CD4-positive, alpha-beta T cell treated with Interleukin-15 for 1 hour (primary cell): Measurements from ENCODE around the gene FAM216B.
"Not testable (repeated sequence)": the region's sequence is repeated elsewhere in the genome, so short reads cannot be mapped to it uniquely, and the experiment has no call there.

ENCODE experiments used
- DNase-seq: peaks from one replicate; pipeline ENCODE4 v3.0.0-alpha.2; 2020

The FAM216B gene

DNA sequence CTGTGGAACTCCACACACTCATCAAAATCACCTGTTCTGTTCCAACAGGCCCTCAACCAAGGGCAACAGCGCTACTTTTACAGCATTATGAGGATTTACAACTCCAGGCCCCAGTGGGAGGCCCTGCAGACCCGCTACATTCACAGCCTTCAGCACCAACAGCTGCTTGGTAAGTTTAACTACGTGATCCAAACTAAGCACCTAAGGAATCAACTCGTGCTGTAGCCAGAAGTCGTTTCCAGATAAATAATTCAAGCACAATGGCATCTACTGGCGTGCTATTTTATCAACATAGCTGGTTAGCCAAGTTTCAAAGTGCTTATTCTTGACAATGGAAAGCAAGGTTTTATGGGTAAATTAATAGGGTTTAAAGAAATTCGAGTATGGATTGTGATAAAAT, 5.3 kb downstream of the FAM216B start:
- no peak for DNase-seq

DNA sequence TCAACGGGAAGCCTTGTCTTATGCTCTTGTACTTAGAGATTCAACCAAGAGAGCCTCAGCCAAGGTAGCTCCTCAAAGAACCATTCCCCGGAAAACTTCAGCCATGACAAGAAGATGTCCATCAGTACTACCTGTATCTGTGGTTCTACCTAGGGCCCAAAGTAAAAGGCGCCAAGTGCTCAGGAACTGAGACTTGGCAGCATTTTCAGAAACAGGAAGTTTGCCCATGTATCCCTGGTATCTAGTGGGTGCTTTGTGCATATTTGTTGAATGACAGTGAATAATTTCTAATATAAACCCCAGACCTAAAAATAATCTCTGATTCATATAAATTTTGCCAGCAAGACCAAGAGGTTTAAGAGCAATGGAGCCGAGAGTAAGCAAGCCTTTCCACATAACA, 7.2 kb downstream of the FAM216B start:
- DNase-seq, result no peak

DNA sequence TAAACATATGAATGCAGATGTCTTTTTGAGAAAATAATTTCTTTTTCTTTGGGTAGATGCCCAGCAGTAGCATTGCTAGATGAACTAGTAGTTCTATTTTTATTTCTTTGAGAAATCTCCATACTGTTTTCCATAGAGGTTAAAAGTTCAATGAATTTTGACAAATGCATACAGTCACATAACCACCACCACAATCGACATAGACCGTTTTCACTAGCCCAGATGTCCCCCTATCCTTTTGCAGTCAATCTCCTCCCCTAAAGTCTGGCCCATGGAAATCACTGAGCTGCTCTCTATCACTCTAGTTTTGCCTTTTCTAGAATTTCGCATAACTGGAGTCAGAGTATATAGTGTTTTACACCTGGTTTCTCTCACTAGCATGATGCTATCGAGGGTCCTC, 10.8 kb downstream of the FAM216B start:
- DNase-seq, result no peak

DNA sequence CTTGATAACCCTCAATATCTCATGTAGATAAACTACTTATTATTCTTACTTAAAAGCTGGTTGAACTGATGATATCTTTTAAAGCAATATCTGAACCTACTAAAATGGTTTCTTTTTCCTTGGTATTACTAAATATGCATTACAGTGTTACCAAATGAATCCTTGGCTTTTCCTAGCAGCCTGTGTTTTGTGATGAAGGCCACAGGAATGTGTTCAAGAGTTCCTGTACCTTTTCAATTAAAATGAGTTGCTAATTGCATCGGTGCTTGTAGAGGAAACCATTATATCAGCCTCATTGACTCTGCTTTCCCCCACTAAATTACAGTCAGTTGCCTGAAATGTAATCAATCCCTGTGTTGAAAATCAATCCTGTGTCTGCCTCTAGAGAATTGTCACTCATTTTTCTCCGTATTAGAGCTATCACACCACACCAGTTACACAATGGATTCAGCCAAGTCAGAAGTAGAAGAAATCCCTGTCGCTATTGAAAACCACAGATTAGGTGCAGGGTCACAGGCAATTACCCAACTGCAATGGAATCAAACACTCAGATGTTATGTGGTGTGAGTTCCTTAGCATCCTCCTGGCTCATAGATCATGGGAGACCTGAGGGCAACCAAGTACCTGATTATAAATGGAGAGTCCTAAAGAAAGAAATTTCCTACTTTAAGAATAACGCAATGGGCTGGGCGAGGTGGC, 13.3 kb downstream of the FAM216B start:
- no peak for DNase-seq

DNA sequence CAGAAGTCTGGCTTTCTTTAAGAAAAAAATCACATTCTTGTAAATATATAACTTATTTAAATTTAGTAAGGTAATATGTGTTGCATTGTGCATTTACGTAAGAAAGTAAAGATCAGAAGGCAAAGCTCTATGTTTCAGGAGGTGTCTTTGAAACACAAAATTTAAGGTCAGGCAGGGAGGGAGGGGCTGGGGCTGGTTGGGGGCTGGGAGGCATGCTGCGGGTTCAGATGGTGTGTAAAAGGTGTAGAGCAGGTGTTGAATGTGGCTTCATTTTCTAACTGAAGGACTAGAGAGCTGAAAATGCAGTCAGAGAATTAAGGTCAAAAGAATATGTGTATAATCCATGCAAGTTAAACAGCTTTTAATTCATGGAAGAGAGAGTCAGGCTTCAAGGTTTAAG, 14.3 kb downstream of the FAM216B start:
- no peak for DNase-seq

DNA sequence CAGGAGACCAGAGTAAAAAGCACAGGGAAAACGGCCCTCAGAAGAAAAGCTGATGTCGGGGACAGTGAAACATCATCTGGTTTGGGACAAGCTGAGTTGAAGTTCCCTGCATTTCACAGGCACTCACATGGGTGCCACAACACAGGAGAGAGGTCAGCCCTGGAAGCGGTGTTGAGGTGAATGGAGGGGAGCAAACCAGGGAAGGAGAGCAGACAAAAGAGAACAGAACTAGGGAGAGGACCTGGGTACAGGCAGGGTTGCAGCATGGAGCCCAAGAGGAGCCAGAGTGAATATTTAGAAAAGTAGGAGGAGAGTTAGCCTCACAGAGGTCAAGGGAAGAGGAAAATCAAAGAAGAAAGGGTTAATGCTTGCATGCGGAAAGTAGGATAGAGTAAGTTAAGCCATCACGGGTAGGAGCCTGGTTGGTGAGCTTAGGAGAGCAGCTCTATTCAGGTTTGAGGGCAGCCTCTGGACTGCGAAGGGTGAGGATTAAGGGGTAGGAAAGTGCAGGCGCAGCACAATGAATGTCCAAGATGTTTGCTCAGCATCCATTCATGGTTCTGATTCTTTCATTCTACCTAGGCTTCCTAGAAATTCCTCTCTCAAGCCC, 15.5 kb downstream of the FAM216B start:
- no peak for DNase-seq

DNA sequence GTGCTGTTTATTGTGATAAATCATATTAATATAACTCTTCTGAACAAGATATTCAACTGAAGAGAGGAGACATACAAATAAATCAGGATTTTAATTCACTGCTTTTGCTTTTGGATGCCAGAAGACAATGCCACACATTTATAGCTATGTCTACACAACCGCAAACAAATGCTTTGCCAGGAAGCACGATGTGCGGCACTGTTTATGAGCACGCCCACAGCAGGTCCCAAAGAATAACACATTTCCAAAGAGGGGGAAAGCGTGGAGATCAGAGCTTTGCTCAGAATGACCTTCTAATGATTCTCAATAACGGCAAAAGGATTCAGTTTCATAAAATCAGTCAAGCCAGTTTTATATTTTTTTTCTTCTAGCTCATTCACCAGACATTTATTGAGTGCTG, 16.7 kb downstream of the FAM216B start:
- DNase-seq, result no peak

DNA sequence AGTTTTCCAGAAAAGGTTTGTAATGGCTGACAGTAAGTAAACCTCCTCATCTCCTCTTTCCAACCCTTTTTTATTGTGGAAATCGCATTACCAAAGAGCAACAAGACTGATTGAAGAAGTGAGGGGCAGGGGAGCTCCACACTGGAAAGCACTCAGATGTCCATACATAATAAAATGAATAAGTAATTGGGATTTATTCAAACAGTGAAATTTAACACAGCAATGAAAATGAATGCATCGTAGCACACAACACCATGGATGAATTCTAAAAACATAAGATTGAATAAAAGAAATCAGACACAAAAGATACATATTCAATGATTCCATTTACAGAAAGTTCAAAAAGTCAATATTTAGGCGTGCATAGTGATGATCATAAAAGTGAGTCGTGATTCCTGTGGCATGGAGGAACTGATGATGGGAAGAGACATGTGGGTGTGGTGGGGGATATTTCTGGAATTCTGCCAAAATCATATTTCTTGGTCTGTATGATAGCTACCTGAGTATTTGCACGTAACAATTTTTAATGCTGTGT, 18.8 kb downstream of the FAM216B start:
- DNase-seq, result no peak

DNA sequence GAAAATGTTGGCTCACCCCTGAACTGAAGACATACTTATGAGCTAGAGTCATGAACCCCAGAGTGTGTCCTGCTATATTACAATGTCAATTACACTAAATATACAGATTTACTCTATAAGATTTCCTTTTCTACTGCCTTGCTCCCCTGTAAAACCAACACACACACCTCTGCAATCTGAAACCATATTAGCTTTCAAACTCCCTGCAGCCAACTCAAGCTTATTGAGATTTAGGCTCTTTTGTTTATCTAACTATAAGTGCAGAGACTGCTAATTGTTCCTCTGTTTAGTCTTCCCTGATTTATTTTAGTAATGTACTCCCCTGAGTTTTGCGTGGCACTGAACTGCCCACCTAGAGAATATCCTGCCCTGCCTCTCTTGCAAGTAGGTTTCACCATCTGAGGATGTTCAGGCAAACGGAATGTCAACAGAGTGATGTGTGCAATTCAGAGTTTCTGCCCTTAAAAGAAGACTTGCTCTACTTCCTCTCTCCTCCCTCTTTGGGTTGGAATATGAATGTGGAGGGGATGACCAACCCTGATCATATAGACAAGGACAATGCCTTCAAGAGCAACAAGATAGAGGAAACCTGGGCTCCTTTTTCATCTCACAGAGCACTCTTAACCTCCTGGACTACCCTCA, 22.3 kb downstream of the FAM216B start:
- DNase-seq, result no peak

DNA sequence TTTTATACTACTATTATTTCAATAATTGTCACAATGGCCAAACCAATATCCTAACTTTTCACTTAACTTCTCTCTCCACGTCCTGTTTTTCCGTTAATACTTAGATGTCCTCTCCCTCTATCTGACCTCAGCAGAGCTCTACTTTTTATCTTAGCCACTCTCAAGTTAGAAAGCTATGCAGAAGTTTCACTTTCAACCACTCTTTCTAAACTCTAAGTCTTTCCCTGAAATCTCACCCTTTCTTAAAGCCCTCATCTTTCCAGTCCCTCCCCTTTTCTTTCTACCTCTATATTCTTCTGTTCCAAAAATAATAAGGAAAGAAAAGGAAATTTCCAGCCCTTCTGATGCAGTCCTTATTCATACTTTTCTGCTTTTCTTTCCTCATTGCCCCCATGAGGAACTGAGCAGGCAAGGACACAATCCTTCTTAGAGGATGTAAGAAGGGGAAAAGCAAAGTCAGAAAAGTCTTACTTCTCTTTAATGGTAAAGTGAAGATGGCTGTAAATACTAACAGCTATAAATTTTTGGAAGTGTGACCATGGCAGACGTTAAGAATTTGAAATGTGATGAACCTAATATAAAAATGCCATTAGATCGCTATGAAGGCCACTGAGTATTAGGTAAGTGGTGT, 23.0 kb downstream of the FAM216B start:
- no peak for DNase-seq

DNA sequence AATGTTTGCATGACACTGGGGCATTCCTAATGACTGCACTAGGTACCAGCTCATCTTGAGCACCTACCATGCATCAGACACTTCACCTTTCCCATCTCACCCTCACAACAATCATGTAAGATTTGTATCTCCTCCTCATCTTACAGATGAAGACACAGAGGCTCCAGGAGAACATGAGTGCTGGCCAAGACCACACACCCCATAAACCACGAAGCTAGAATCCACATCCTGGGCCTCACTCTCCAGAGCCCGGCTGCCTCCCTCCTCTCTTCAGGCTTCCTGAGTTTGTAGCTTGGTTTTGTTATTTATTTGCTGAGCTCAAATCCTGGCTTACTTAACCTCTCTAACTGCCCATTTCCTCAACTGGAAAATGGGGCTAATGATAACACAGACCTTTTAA, 25.9 kb downstream of the FAM216B start:
- no peak for DNase-seq

DNA sequence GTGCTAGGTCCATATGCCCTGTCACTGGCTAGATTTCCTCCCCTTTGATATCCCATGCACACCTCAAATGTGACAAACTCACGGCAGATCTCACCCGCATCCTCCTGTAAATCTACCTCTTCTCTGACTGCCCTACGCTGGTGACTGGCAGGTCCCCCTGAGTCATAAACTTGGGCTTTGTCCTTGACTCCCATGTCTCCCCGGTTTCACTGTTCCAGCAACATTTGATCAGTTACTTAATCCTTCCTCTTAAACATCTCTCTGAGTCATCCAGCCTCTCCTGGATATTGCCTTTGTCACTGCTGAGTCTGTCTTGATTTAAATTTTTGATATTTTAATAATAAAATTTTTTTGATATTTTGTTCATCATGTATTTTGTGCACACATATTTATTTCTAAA, 26.5 kb downstream of the FAM216B start:
- DNase-seq, result no peak

DNA sequence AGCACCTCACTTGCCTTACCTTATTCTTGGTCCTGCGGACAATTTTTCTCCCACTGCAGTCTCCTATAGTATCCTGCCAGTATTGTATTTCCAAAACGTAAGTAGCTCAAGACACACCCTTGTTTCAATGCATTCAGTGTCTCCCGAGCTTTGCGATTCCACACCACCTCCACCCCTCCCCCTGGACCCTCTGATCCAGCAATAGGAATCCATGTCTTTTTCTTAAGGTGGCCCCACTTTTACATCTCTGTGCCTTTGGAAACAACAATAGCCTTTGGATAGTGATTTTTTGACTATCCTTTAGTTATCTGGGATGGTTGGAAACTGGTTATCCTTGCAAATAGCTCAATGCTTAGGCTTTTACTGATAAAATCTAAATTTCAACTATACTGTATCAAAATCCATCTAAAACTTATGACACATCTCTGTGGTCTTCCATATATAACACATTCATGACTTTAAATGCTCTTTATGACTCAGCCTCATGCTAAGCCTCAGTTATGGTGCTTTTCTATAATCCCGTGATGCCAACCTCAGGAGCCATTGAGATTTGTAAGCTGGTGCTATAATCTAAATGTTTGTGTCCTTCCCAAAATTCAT, 27.1 kb downstream of the FAM216B start:
- no peak for DNase-seq

DNA sequence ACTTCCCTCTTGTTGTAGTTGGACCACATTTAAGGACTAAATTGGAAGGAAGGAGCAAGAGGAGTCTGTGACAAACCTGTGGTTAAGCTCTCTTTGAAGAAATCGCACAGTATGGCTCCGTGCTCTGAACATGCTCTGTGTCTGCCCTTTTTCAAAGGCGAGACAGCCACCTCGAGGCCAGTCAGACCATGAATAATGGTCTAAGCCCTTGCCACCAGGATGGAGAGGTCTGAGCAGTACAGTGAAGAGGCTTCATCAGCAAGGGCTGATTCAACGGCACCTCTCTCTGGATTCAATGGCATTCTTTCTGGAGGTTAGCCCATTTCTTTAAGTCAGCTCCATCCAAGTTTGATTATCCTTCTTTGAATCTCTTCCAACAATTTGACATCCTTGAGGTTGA, 30.9 kb downstream of the FAM216B start:
- DNase-seq, result no peak

DNA sequence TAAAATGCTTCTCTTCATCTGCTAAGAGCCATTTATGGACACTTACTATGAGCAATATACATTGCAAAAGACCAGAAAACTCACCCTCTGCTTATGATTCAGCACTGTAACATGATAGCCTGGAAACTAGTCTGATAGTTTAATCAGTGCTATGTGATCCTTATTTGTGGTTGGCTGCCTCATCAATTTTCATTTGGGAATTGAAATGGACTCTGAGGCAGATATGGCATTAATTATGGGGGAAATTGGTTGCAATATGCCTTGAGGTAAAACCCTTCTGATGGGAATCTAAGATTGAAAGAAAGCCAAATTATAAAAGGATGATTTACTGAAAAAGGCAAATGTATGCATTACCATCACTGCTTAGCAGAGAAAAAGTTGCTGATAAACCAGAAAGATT, 33.5 kb downstream of the FAM216B start:
- DNase-seq, result no peak

DNA sequence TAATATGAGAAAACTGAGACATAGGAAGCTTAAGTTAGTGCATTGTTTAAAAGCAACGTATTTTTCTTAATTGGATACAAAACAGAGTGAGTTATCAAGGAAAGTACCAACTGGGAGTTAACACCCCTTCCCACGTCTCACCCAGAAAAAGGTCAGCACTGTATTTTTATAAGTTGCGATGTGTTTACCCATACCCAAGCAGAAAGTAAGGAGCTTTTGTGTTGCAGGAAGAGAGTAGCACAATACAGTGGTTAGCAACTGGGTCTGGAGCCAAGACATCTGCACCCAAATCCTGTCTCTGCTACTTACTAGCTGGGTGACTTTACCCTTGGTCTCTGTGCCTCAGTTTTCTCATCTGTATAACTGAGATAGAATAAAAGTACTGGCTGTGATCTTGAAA, 34.3 kb downstream of the FAM216B start:
- no peak for DNase-seq

DNA sequence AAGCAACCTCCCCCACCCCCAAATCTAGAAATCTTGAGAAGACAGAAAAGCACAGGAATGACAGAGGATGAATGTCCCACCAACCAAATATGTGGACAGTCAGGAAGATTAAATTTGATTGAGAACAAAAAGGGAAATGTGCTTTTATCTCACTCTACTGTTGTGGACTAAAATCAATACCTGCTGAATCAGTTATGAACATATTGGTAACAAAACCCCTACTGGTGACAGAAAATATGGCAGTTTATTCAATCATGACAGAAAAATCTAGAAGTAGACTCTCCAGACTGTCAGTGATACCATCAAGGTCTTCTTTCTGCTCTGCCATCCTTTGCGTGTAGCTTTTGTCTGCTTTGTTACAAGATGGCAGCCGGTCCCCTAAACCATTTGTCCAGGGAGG, 35.2 kb downstream of the FAM216B start:
- DNase-seq, result no peak

DNA sequence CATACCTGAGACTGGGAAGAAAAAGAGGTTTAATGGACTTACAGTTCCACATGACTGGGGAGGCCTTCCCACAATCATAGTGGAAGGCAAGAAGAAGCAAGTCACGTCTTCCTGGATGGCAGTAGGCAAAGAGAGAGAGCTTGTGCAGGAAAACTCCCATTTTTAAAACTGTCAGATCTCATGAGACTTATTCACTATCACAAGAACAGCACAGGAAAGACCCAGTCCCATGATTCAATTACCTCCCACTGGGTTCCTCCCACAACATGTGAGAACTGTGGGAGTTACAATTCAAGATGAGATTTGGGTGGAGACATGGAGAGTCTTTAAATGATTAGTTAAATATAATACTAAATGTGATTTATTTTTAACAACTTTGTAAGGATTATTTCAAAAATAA, 38.3 kb downstream of the FAM216B start:
- not testable (repeated sequence) for DNase-seq

DNA sequence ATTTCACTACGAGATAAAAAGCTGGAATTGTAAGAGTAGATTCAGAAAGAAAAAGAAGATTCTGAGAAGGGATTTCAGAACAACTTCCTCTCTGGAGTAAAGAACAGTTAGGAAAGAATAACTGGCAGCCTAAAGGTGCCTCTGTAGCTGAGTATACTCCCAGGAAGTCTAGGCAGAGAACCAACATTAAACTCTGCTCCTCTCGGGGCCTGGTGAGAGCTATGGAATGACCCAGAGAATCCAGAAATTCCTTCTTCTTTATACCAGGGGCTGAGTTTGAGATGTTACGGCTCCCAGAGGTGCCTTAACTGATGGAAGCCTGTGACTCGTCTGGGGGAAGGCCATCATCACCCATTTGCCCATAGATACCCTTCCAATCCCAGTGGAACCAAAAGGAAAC, 39.1 kb downstream of the FAM216B start:
- DNase-seq, result no peak

DNA sequence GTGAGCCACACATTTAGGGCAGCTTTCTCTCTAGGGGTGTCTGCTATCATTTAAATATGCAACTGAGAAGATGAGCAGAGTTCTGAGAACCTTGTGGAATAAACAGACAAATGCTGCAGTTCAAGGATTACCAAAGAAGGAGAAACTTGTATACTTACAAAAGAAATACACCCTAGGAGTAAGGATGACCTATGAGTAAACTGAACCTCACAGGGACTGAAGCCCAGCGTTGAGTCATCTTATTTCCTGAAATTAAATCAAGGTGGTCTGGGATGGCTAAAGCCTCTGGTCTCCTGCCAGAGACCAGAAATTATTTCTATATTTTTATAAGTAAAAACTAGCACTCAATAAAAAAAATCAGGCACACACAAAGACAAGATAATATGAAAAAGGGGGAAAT, 40.1 kb downstream of the FAM216B start:
- no peak for DNase-seq

DNA sequence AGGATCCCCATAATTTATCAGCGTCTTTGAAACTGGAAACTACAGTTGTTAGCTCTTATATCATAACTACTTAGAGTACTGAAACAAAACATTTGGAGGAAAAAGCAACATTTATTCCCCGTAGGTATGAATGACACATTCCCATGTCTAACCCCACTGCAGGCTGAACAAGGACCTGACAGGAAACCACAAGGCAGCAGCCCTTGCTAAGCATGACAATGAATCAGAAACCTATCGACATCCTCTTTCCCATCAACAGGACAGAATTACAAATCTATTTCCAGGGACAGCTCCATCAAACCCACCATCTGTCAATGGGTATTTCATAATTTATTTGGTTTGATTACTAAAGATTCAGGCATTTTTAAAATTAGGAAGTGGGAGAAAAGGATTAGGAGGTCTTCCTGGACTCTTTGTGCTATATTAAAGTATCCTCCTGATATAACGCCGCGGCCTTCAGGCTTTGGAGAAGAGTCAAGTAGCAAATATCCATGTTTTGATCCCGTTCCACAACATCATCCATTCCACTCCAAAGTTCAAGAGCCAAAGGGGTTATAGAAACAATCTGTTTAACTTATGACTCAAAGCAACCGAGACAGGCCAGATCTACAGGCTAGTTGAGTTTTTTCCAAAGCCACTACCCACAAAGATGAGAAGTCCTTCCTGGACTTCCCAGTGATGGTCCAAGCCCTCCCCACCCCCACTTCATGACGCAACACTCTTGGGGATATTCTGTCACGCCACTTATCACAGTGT, 51.1 kb downstream of the FAM216B start:
- DNase-seq, result no peak

DNA sequence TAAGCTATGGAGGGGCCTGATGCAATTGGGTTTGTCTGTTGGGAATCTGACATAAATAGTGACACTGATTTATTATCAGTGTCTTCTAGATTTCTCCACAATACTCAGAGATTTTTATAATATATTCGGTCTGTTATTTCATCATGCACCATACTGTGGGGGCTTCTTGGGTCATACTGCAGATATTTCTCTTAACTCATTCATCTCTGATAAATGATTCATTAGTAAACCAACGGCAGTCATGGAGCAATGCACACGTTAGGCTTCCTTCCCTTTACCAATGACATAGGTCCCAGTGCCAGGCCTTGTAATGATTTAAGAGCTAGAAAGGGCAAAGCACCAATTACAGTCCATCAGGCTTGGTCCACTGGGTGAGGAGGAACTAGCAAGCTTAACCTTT, 53.6 kb downstream of the FAM216B start:
- DNase-seq, result no peak
